Measurements from ENCODE around the gene COX6B2.

COX6B2 gene

DNA sequence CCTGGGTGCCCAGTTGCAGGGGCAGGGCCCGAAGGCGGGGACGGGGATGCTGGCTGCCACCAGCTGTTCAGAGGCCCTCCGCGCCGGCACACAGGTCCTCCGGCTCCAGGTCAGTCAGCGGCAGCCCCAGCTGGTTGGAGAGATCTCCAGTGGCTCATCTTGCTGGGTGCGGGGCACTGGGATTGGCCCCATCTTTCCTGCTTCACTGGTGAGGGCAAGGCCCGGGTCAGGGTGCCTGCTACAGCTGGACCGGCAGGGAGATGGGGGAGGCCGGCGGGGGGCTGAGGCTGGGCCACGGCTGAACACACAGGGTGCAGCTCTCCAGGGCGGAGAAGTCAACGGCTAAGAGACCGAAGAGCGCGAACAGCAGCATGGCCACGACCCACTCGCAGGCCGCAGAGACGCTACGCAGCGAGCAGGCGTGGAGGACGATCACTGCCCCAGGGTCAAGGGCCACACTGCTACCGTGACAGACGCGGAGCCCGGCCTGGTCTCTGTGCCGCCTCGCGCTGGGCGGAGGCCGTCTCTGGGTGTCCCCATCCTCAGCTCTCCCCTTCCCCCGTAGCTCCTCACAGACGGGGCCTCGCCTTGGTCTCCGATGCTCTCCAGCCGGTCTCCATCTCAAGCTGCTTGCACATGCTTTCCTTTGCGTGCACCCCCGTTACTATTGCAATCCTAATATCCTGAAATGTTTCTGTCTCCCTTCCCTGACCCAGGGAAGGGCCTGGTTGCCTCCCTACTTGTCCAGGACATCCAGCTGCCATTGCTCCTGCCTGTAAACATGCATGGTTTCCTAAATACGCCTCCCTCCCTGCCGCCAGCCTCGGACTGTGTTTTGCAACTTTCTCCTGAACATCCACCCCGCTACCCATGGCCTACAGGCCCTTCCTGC lies 41.7 kb downstream of the COX6B2 start:
- no peak for DNase-seq (ENCODE audit: low spot score)

DNA sequence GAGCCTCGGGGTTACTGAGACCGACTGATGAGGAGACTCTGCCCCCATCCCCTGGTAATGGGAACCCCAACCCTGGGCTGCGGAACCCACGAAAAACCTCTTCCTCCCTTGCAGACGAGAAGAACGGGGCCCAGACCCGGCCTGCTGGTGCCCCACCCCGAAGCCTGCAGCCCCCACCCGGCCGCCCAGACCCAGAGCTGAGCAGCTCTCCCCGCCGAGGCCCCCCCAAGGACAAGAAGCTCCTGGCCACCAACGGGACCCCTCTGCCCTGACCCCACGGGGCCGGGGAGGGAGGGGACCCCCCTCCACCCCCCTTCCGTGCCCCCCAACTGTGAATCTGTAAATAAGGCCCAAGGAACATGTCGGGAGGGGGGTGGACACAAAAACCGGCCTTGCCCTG lies 42.7 kb downstream of the COX6B2 start:
- no peak for DNase-seq (ENCODE audit: low spot score)

DNA sequence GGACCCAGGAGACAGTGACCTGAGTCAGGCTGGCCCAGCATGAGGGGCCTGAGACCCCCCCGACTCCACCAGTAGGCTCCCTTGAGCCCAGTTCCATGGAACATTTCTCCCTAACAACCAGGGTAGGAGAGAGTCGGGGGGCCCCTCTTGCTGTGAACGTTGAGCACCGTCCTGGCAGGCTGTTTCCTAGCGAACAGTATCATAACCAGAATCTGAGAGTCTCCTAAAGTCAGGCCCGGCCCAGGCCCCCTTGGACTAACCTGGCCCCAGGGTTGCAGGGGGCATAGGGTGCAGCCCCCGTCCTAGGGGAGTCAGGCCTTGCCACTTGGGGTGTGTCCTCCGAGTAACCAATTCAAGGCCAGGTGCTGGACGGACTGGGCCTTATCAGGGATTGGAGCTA lies 43.1 kb downstream of the COX6B2 start:
- no peak for DNase-seq (ENCODE audit: low spot score)

DNA sequence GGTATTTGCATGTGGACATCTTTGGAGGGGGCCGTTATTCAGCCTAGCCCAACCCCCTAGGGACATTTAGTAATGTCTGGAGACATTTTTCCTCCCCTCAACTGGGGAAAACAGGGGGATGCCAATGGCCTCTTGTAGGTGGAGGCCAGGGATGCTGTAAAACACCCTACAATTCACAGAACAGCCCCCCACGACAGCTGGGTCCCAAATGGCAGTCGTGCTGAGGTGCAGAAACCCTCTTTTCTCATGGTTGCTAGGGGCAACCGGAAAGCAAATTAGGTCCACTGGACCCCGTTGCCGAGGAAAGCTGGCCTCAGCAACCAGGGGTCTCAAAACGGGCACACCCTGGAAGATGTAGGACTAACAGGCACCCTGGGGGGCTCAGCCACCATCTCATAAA lies 44.0 kb downstream of the COX6B2 start:
- no peak for DNase-seq (ENCODE audit: low spot score)

DNA sequence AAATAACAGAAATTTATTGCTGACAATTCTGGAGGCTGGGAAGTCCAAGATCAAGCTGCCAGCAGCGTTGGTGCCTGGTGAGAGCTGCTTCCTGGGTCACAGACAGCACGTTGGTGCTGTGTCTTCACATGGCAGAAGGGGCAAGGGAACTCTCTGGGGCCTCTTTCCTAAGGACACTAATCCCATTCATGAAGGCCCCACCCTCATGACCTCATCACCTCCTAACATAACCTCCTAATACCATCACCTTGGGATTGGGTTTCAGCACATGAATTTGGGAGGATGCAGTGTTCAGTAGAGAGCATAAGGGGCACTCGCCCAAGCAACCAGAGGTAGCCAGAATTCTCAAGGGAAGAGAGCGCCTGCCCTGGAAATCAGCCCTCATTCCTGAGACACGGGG lies 45.1 kb downstream of the COX6B2 start:
- no peak for DNase-seq (ENCODE audit: low spot score)

DNA sequence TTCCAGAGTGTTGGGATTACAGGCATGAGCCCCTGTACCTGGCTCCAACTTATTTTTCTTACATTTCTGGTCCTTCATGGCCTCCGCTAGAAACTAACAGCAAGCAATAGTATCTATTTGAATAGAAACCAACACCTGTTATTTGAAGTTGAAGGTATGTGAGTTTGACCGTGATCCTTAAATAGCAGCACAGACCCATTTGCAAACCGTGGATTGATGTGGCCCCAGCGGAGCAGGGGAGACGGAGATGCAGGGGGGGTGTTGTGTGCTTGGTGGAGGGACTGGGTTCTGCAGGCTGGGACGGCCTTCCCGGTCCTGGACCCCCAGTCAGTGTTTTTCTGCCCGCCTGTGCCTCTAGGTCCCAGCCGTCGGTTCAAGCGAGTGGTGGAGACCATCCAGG lies 46.2 kb downstream of the COX6B2 start:
- no peak for DNase-seq (ENCODE audit: low spot score)

DNA sequence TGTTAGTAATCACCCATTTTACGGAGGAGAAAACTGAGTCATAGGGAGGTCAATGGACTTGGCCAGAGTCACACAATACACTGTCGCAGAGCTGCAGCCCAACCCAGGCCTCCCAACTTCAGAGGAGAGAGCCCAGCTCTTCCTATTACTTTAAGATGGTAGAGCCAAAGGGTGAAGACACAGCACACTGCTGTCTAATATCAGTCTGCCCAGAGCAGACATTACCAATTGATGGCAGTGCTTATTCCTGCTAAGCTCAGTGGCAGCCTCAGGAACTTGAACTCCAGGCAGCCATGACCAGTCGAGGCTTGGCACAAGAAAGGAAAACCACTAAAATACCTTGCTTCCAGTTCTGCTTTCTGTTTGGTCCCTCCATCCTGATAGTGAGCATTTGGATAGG lies 47.8 kb downstream of the COX6B2 start:
- DNase-seq (ENCODE audit: low spot score): no peak

DNA sequence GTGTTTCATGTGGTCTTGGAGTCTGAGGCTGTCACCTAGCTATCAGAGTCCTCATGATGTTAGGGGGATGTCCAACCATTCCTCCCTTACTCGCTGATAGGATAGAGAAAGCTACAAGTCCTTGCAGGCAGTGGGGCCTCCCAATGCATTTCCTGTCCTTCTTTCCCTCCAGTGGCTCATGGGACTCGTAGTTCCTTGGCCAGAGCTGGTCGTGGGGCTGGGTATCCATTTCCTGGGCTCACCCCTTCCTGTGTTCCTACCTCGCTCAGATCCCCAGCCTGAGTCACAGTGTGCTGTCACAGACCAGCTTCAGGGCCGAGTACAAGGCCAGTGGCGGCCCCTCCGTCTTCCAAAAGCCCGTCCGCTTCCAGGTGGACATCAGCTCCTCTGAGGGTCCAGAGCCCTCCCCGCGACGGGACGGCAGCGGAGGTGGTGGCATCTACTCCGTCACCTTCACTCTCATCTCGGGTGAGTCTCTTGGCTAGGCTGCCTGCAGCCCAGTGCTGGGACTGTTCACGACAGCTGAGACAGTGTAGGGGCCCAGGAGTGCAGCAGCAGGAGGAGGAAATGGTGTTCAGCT lies 48.4 kb downstream of the COX6B2 start:
- no peak for DNase-seq (ENCODE audit: low spot score)

DNA sequence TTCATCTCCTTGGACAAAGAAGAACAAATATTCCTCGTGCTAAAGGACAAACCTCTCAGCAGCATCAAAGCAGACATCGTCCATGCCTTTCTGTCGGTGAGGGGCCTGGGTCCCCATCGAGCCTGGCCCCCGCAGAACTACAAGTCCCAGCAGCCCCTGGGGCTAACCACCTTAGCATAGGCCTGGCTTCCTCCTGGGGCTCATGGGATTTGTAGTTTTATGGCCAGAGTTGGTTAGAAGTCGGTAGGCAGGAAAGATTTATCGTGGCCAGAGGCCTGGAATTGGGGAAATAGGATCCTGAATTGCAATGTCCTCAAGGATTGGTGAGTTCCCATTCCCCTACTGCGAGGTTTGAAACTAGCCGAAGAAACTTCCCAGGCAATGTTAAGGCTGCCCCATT lies 49.0 kb downstream of the COX6B2 start:
- no peak for DNase-seq (ENCODE audit: low spot score)

DNA sequence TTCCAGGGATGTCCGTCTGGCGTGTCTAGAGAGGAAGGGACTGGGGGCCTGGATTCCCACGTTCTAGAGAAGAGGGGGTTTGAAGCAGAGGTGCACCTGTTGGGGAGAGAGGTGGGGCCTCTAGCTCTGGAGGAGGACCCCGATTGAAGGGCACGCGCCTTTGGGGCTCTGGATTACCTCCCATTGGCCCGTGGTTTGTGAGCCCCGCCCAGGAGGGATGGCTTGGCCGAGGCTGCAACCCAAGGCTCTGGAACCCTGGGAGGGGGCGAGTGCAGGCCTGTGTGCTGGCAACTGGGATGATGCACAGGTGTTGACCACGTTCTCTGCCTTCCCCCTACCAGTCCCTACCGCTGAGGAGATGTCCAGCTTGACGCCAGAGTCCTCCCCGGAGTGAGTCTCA lies 49.5 kb downstream of the COX6B2 start:
- DNase-seq (ENCODE audit: low spot score): no peak

DNA sequence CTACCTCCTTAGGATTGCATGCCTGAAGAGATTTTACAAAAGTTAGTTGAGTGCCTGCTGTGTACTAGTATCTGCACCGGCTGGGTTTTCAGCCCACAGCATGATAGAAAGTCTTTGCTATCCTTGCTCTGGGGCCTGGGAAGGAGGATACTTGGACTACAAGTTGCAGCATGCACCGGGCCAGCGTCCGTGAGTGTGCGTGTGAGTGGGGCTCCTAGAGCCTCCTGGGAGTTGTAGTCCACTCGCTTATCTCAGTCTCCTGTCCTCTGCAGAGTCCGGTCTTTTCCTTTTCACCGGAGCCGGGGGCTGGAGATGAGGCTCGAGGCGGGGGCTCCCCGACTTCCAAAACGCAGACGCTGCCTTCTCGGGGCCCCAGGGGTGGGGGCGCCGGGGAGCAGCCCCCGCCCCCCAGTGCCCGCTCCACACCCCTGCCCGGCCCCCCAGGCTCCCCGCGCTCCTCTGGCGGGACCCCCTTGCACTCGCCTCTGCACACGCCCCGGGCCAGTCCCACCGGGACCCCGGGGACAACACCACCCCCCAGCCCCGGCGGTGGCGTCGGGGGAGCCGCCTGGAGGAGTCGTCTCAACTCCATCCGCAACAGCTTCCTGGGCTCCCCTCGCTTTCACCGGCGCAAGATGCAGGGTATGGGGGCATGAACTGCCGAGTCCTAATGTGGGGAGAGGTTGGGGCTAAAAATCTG lies 50.1 kb downstream of the COX6B2 start:
- no peak for DNase-seq (ENCODE audit: low spot score)

DNA sequence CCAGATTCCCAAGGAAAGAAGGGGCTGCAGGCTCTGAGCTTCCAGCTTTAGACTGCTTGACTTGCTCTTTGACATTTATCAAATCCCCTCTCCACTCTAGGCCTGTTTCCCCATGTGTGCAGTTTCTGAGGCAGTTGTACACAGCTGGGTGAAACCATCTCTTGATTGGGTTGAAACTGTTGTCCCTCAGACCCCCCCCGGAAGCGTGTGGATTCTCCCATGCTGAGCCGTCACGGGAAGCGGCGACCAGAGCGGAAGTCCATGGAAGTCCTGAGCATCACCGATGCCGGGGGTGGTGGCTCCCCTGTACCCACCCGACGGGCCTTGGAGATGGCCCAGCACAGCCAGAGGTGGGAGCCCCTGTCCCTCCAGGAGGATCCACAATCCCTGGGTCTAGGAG lies 51.0 kb downstream of the COX6B2 start:
- DNase-seq (ENCODE audit: low spot score): no peak

DNA sequence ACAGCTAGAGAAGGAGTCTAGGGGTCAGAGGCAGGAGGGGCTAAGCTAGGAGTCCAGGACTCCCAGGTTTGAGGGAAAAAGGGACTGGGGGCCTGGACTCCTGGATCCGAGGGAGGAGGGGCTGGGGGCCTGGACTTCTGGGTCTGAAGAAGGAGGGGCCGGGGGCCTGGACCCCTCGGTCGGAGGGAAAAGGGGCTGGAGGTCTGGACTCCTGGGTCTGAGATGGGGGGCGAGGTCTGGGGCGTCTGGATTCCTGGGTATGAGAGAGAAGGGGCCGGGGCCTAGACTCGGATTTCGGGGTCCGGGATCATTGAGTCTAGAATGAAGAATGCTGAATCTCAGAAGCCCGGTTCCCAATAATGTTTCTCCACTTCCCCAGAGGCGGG lies 52.2 kb downstream of the COX6B2 start:
- no peak for DNase-seq (ENCODE audit: low spot score)

DNA sequence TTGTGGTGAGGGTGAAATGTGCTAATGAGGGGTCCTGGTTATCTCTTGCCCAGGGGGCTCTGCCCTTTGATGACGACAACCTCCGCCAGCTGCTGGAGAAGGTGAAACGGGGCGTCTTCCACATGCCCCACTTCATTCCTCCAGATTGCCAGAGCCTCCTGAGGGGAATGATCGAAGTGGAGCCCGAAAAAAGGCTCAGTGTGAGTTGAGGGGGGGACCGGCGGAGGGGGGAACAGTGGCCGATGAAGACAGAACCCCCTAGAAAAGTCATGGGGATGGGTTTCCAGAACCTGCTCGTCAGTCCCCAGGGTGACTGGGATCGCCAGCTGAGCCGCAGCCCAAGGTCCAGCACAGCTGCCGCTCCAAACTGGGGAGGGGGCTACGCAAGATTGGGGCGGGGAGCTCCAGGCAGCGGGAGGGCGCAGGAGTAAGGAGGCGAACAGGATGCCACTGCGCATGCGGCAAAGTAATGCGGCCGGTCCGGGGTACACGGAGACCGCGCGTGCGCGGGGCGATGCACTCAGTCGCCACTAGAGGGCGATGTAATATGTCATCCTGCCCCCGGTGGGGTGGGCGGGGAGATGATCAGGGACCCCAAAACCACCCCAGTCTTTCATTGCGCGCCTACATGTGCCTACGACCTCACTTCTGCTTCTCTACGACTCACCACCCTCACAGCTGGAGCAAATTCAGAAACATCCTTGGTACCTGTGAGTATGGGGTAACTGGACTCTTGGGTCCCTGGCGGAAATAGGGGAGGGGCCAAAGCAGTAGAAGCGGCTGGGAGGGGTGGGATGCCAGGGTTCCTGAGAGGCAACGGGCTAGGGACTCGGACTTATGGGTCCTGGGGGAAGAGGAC lies 52.8 kb downstream of the COX6B2 start:
- peak; percentile 92 for DNase-seq (ENCODE audit: low spot score)

DNA sequence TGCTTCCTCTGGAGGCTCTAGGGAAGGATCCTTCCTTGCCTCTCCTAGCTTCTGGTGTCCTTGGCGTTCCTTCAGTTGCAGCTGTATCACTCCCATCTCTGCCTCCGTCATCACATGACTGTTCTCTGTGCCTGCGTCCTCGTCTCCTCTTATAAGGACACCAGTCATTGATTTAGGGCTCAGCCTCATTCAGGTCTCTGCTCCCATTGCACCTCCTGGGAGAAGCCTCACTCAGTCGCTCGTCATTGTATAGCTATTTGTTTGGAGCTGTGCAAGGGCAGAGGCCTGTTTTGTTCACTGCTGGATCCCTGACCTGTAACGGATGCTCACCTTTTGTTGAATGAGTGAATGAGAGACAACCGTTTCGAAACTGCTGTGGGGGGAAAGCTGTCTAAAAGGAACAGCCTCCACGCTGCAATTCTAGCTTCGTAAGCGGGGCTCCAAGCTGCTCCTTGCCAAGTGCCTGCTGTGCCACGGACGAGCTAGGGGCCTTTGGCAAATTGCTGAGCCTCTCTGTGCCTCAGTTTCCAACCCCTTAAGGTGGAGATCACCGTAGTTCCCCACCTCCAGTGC lies 53.5 kb downstream of the COX6B2 start:
- DNase-seq (ENCODE audit: low spot score): no peak

DNA sequence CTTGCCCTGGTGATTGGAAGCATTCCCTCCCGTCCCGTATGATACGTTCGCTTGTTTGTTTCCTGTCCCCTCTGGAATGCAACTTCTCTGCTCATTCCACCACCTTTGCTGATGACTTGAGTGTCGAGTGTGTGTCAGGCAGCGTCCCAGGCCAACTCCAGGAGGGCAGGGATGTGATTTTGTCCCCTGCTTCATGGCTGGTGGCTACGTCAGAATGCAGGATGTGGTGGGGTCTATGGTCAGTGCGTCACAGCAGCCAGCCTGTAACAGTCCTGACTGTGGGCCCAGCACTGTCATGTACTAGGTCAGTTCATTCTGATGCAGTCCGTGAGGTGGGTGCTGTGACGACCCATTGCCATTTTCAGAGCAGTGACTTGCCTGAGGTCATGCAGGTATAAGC lies 54.5 kb downstream of the COX6B2 start:
- no peak for DNase-seq (ENCODE audit: low spot score)
